Retinal pigment epithelial cell (primary cell): ENCODE data around the gene CCNG2.

Source experiments
- DNase-seq: peaks from one replicate; pipeline ENCODE4 v3.0.0-alpha.2; 2010; ENCODE audit warnings: low read depth
- H3K4me3 ChIP-seq: 2 replicates; pipeline ENCODE4 v1.5.1; 2011; ENCODE audit warnings: mild to moderate bottlenecking, low read length, control low read depth, moderate library complexity
- TF ChIP-seq, protein P1 (sequence below): conservative IDR thresholded peaks from 2 replicates; pipeline ENCODE4 v1.5.1; 2011; ENCODE audit warnings: low read depth, low read length, control low read depth, inconsistent platforms

Gene CCNG2

GRCh38 chr4:77147079-77147782 lies 9.8 kb upstream of the CCNG2 start:
- TF ChIP-seq, protein P1, sequence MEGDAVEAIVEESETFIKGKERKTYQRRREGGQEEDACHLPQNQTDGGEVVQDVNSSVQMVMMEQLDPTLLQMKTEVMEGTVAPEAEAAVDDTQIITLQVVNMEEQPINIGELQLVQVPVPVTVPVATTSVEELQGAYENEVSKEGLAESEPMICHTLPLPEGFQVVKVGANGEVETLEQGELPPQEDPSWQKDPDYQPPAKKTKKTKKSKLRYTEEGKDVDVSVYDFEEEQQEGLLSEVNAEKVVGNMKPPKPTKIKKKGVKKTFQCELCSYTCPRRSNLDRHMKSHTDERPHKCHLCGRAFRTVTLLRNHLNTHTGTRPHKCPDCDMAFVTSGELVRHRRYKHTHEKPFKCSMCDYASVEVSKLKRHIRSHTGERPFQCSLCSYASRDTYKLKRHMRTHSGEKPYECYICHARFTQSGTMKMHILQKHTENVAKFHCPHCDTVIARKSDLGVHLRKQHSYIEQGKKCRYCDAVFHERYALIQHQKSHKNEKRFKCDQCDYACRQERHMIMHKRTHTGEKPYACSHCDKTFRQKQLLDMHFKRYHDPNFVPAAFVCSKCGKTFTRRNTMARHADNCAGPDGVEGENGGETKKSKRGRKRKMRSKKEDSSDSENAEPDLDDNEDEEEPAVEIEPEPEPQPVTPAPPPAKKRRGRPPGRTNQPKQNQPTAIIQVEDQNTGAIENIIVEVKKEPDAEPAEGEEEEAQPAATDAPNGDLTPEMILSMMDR: no peak
- DNase-seq: no peak
- H3K4me3 ChIP-seq: no peak overlapping the region

- TF ChIP-seq, protein P1: no peak
- DNase-seq: no peak
- H3K4me3 ChIP-seq: no peak overlapping the region
These were observed 8.9 kb upstream of the CCNG2 start for GRCh38 chr4:77148078-77148477.

GRCh38 chr4:77149789-77150188 lies 7.2 kb upstream of the CCNG2 start:
- DNase-seq: no peak
- no peak overlapping the region for H3K4me3 ChIP-seq
- TF ChIP-seq, protein P1: no peak

GRCh38 chr4:77151241-77151640 lies 5.8 kb upstream of the CCNG2 start:
- no peak overlapping the region for H3K4me3 ChIP-seq
- TF ChIP-seq, protein P1: no peak
- DNase-seq: no peak

DNA sequence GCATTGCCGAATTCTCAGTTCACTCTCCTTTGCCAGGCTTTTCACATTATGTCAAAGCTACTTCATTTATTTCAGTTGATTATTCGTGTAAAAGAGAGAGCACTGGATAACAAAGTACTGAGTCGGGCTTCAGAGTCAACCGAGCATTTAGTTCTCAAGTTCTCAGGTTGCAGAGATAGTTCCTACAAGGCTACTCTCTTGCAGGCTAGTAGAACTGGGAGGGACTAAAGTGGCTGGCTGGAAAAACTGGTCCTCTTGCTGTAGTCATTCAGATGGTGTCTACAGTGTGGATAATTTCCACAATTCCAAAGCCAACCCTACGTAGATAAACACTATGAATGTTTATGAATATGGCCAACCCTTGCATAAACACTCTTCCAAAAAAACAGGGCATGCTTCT lies 4.6 kb upstream of the CCNG2 start:
- DNase-seq: no peak
- TF ChIP-seq, protein P1: no peak
- no peak overlapping the region for H3K4me3 ChIP-seq

DNA sequence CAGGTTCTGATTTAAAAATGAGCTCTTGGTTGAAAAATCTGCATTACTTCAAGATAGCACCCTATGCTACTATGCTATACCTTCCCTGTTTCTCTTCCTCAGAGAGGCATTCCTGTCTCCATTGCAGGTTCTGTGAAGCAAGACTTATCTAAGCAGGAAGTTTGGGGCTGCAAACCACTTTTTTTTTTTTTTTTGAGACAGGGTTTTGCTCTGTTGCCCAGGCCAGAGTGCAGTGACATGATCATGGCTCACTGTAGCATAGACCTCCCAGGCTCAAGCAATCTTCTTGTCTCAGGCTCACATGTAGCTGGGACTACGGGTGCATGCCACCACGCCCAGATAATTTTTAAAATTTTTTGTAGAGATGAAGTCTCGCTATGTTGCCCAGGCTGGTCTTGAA lies 4.0 kb upstream of the CCNG2 start:
- TF ChIP-seq, protein P1: no peak
- DNase-seq: no peak
- no peak overlapping the region for H3K4me3 ChIP-seq

DNA sequence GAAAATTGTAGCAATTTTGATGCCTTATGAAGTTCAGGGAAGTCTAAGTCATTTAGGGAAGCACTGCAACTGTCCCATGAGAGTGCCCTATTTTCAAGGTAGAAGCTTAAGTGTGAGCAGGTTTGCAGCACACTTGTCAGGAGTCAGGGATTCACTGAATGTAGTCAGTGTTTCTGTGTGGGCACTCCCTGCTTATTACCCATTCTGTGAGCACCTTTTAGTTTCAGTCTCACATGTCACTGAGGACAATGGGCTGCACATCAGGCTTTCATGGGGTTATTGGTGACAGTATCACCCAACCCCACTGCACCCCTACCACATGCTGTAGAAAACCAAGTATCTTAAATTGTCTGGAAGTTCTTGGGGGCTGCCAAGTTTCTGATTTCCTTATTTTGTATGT lies 2.9 kb upstream of the CCNG2 start:
- TF ChIP-seq, protein P1: no peak
- DNase-seq: no peak

More for the DNA sequence above, 2.9 kb upstream of the CCNG2 start:
- H3K4me3 ChIP-seq: no peak overlapping the region
